Upper lobe of left lung (tissue), 4 donors: ENCODE data around the gene C3orf80.

Source experiments
- CTCF ChIP-seq, 6 experiments: fragments of 450-650 bp in 4 of 6; fragments of 200-600 bp in 2 of 6; sonication (generic) in 2 of 6; IDR thresholded peaks; one replicate each; pipeline ENCODE4 v1.5.1; 2016 to 2019; ENCODE audit warnings: antibody characterized with exemption in 6 of 6
- POLR2A ChIP-seq, 4 donors: fragments of 450-650 bp; IDR thresholded peaks; one replicate each; pipeline ENCODE4 v1.5.1; 2016 to 2017; ENCODE audit warnings: antibody characterized with exemption in 4 of 4, mild to moderate bottlenecking in 2 of 4
- POLR2AphosphoS5 ChIP-seq, 2 donors: sonication (generic); formaldehyde crosslinking; IDR thresholded peaks; one replicate each; pipeline ENCODE4 v1.5.1; 2017; ENCODE audit warnings: antibody characterized with exemption in 2 of 2

- TF ChIP-seq CTCF (IDR thresholded peaks at IDR 0.05): no peak
- no peak for TF ChIP-seq POLR2A (IDR thresholded peaks at IDR 0.05)
- TF ChIP-seq POLR2AphosphoS5 (IDR thresholded peaks at IDR 0.05): no peak
Observed at GRCh38 chr3:160218136-160218535, 7.1 kb upstream of the C3orf80 start.
